GM23338 (cell line): Measurements from ENCODE around the gene ALDH1L2. TPM values are rescaled to one million over a fixed set of nuclear protein-coding genes. Genes with fewer than 3 reads are reported as not detected.

Experiments
- ATAC-seq: fragments of 200-7000 bp; cut with Tn5 transposase; 3 replicates; pipeline ENCODE4 v1.9.1; 2020
- DNase-seq: peaks from one replicate; pipeline ENCODE4 v3.0.0-alpha.2; 2015; ENCODE audit warnings: low spot score
- H2AFZ ChIP-seq: fragments of 200-600 bp; sonication (generic); 2 replicates; pipeline ENCODE4 v1.8.0; 2016; ENCODE audit warnings: antibody characterized with exemption, mild to moderate bottlenecking, moderate library complexity
- H3F3A ChIP-seq: fragments of 200-600 bp; sonication (generic); replicated peaks from 2 replicates; pipeline ENCODE4 v1.8.0; 2017; ENCODE audit warnings: antibody characterized with exemption, mixed run types, low read depth
- H3K27ac ChIP-seq: fragments of 200-600 bp; sonication (generic); 2 replicates; pipeline ENCODE4 v1.6.1; 2016; ENCODE audit warnings: low read depth
- H3K27me3 ChIP-seq: fragments of 200-600 bp; sonication (generic); 2 replicates; pipeline ENCODE4 v1.8.0; 2016; ENCODE audit warnings: mild to moderate bottlenecking, mixed run types, moderate library complexity; ENCODE audit not compliant: insufficient read depth
- H3K36me3 ChIP-seq: fragments of 200-600 bp; sonication (generic); 2 replicates; pipeline ENCODE4 v1.8.0; 2016; ENCODE audit warnings: mild to moderate bottlenecking; ENCODE audit not compliant: insufficient read depth
- H3K4me1 ChIP-seq: fragments of 200-600 bp; sonication (generic); 2 replicates; pipeline ENCODE4 v1.8.0; 2016; ENCODE audit warnings: mild to moderate bottlenecking, moderate library complexity; ENCODE audit not compliant: insufficient read depth
- H3K4me2 ChIP-seq: fragments of 200-600 bp; sonication (generic); 2 replicates; pipeline ENCODE4 v1.7.1; 2017; ENCODE audit warnings: mixed run types
- H3K4me3 ChIP-seq: fragments of 200-600 bp; sonication (generic); 2 replicates; pipeline ENCODE4 v1.6.1; 2016; ENCODE audit warnings: mixed run types
- H3K79me2 ChIP-seq: fragments of 200-600 bp; sonication (generic); replicated peaks from 2 replicates; pipeline ENCODE4 v1.8.0; 2017; ENCODE audit warnings: mild to moderate bottlenecking; ENCODE audit not compliant: insufficient read depth
- H3K9me2 ChIP-seq: fragments of 200-600 bp; sonication (generic); 2 replicates; pipeline ENCODE4 v1.8.0; 2017; ENCODE audit not compliant: insufficient read depth
- H4K20me1 ChIP-seq: fragments of 200-600 bp; sonication (generic); replicated peaks from 2 replicates; pipeline ENCODE4 v1.8.0; 2017; ENCODE audit warnings: mild to moderate bottlenecking; ENCODE audit not compliant: insufficient read depth
- H3K27ac Mint-ChIP-seq: 2 replicates; pipeline ENCODE4 v1.8.0; 2020; ENCODE audit warnings: inconsistent platforms, mild to moderate bottlenecking, moderate library complexity, mixed read lengths
- H3K27me3 Mint-ChIP-seq: 3 replicates; pipeline ENCODE4 v1.8.0; 2022; ENCODE audit warnings: low read depth, mild to moderate bottlenecking, moderate library complexity, mixed read lengths, inconsistent platforms; ENCODE audit not compliant: insufficient read depth, poor library complexity
- H3K36me3 Mint-ChIP-seq: 3 replicates; pipeline ENCODE4 v1.8.0; 2021; ENCODE audit warnings: low read depth, mild to moderate bottlenecking, inconsistent platforms, moderate library complexity, mixed read lengths
- H3K4me1 Mint-ChIP-seq: 3 replicates; pipeline ENCODE4 v1.8.0; 2020; ENCODE audit warnings: mild to moderate bottlenecking, inconsistent platforms, mixed read lengths
- H3K4me3 Mint-ChIP-seq: 3 replicates; pipeline ENCODE4 v1.8.0; 2021; ENCODE audit warnings: moderate library complexity, mild to moderate bottlenecking, inconsistent platforms, mixed read lengths
- H3K9me3 Mint-ChIP-seq: 3 replicates; pipeline ENCODE4 v1.8.0; 2020; ENCODE audit warnings: moderate library complexity, mild to moderate bottlenecking, inconsistent platforms, mixed read lengths
- CREB1 ChIP-seq: fragments of 250-450 bp; sonication (Bioruptor Pico); IDR thresholded peaks from 2 replicates; pipeline ENCODE4 v1.5.0; 2020; ENCODE audit warnings: low read depth, mild to moderate bottlenecking, moderate library complexity
- EZH2 ChIP-seq: fragments of 200-600 bp; sonication (generic); IDR thresholded peaks from one replicate; pipeline ENCODE4 v1.8.0; 2017; ENCODE audit warnings: antibody characterized with exemption, mild to moderate bottlenecking, low read depth; ENCODE audit not compliant: unreplicated experiment
- EZH2phosphoT487 ChIP-seq: fragments of 200-600 bp; sonication (generic); IDR thresholded peaks from one replicate; pipeline ENCODE4 v1.8.1; 2018; ENCODE audit warnings: antibody characterized with exemption; ENCODE audit not compliant: unreplicated experiment
- JUNB ChIP-seq: IDR thresholded peaks from one replicate; pipeline ENCODE4 v1.6.1; 2016; ENCODE audit warnings: antibody characterized with exemption; ENCODE audit not compliant: unreplicated experiment
- POLR2AphosphoS5 ChIP-seq: IDR thresholded peaks from 2 replicates; pipeline ENCODE4 v1.6.1; 2016; ENCODE audit warnings: antibody characterized with exemption, low read depth
- long read RNA-seq: library from polyadenylated mRNA; unstranded; transcript quantifications from one replicate; pipeline ENCODE4 v2.0.0, GENCODE V29; 2020; ENCODE audit not compliant: unreplicated experiment
- polyA plus RNA-seq: library from polyadenylated mRNA; unstranded; fragments of >200 nt; fragmentation: Nextera tagmentation; extraction: Ambion mirVana; gene quantifications from 2 replicates; pipeline ENCODE4 v1.2.1, GENCODE V29; 2016
- total RNA-seq: library from RNA; depleted of rRNA; stranded (reverse); fragments of >200 nt; shearing (Covaris generic); gene quantifications from 2 replicates; pipeline ENCODE4 v1.2.3, GENCODE V29; 2014; rRNA removed
- TF ChIP-seq, protein P1 (sequence below): IDR thresholded peaks from one replicate; pipeline ENCODE4 v1.6.1; 2018; ENCODE audit warnings: antibody characterized with exemption; ENCODE audit not compliant: unreplicated experiment
- TF ChIP-seq, protein P2 (sequence below), 2 experiments: fragments of 200-600 bp in 1 of 2; sonication (generic) in 1 of 2; conservative IDR thresholded peaks; 2 replicates each; pipeline versions ENCODE4 v1.5.1 to v1.6.1; 2016 to 2017; ENCODE audit warnings: antibody characterized with exemption in 2 of 2, low read depth in 2 of 2, mild to moderate bottlenecking in 2 of 2, moderate library complexity in 1 of 2

Gene ALDH1L2
- total RNA-seq: 3.9 and 9.1 TPM in 2 replicates
- polyA plus RNA-seq: 3.4 and 5.8 TPM in 2 replicates
- long read RNA-seq, partial matches to known transcripts: 6 of 17 reads
- long read RNA-seq, other reads (novel, unspliced or antisense): 11 of 17 reads

DNA sequence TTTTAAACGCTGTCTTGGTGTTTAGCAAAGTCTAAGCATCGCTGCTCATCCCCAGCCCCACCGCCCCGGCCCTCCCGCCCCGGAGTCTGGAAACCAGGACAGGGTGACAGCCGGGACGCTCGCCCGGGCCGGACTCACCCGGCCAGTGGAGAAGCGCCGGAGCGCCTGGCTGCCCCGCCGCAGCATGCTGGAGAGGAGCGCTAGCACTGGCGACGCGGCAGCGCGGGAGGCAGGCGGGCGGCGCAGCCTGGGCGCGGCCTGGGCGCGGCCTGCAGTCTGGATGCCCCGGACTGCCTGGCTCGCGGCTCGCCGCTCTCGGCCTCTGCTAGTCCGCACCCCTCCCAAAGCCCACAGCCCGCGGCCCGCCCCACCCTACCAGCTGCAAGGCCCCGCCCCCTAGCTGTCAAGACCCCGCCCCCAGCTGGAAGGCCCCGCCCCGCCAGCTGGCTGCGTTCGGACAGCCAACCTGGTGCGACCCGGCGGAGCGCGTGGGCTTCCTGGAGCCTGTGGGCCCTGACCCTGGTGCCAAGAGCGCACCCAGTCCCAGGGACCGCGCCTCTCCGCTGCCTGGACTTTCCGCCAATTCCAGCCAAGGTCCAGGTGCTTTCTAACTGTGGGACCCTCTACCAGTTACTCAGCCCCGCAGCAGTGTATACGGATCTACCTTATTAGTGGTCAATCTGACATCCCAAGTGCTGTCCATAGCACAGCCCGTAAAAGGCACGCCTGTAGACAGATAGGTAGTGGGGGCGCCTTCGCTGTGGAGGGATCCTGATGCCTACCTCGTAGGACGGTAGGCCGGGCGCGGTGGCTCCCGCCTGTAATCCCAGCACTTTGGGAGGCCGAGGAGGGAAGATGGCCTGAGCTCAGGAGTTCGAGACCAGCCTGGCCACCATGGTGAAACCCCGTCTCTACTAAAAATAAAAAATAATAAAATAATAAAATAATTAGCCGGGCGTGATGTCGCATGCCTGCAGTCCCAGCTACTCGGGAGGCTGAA is at the start of gene ALDH1L2:
Gene ALDH1L2 (minus strand): TSS at position 208 of the 1,000 bp plus-strand sequence. CDS start 22 bp downstream, at position 186.
- H3K27ac ChIP-seq: 0 out of 2 replicates have a peak within 1 kb of the TSS, but pooled peaks have one; percentile 50
- H3K9me2 ChIP-seq: no peaks in the 10 kb centered on the region
- Mint-ChIP-seq H3K27ac (peak within 1 kb of the TSS; percentile 93), H3K36me3 (no peaks in the 10 kb centered on the region; the same call in 2 of the 3 replicates), H3K27me3 (peaks cover 7% of the 10 kb centered on the region), H3K9me3 (peaks cover 4% of the 10 kb centered on the region; the same call in 1 of the 3 replicates), H3K4me1 (peaks cover 17% of the 10 kb centered on the region), H3K4me3 (peak within 1 kb of the TSS; percentile 87)
- H3K4me2 ChIP-seq: peak within 1 kb of the TSS; percentile 98
- DNase-seq: peak; percentile 91
- peaks cover 17% of the 10 kb centered on the region for H3K4me1 ChIP-seq
- peak within 1 kb of the TSS; percentile 83 for H3K4me3 ChIP-seq
- peaks cover 6% of the 10 kb centered on the region; the same call in 1 of the 2 replicates for H3K79me2 ChIP-seq
- no peaks in the 10 kb centered on the region for H3K36me3 ChIP-seq
- peak; percentile 97 for ATAC-seq
- no peaks in the 10 kb centered on the region for H4K20me1 ChIP-seq
- H2AFZ ChIP-seq: peak within 1 kb of the TSS; percentile 96
- TF ChIP-seq, protein P1, sequence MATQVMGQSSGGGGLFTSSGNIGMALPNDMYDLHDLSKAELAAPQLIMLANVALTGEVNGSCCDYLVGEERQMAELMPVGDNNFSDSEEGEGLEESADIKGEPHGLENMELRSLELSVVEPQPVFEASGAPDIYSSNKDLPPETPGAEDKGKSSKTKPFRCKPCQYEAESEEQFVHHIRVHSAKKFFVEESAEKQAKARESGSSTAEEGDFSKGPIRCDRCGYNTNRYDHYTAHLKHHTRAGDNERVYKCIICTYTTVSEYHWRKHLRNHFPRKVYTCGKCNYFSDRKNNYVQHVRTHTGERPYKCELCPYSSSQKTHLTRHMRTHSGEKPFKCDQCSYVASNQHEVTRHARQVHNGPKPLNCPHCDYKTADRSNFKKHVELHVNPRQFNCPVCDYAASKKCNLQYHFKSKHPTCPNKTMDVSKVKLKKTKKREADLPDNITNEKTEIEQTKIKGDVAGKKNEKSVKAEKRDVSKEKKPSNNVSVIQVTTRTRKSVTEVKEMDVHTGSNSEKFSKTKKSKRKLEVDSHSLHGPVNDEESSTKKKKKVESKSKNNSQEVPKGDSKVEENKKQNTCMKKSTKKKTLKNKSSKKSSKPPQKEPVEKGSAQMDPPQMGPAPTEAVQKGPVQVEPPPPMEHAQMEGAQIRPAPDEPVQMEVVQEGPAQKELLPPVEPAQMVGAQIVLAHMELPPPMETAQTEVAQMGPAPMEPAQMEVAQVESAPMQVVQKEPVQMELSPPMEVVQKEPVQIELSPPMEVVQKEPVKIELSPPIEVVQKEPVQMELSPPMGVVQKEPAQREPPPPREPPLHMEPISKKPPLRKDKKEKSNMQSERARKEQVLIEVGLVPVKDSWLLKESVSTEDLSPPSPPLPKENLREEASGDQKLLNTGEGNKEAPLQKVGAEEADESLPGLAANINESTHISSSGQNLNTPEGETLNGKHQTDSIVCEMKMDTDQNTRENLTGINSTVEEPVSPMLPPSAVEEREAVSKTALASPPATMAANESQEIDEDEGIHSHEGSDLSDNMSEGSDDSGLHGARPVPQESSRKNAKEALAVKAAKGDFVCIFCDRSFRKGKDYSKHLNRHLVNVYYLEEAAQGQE: no peak
- TF ChIP-seq CREB1: no peak
- no peak for TF ChIP-seq JUNB
- TF ChIP-seq EZH2: no peak
- TF ChIP-seq POLR2AphosphoS5: peak; percentile 72
- TF ChIP-seq, protein P2, sequence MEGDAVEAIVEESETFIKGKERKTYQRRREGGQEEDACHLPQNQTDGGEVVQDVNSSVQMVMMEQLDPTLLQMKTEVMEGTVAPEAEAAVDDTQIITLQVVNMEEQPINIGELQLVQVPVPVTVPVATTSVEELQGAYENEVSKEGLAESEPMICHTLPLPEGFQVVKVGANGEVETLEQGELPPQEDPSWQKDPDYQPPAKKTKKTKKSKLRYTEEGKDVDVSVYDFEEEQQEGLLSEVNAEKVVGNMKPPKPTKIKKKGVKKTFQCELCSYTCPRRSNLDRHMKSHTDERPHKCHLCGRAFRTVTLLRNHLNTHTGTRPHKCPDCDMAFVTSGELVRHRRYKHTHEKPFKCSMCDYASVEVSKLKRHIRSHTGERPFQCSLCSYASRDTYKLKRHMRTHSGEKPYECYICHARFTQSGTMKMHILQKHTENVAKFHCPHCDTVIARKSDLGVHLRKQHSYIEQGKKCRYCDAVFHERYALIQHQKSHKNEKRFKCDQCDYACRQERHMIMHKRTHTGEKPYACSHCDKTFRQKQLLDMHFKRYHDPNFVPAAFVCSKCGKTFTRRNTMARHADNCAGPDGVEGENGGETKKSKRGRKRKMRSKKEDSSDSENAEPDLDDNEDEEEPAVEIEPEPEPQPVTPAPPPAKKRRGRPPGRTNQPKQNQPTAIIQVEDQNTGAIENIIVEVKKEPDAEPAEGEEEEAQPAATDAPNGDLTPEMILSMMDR (conservative IDR thresholded peaks at IDR 0.05; ENCODE audit: low read depth in 2 of 2): no peak
- no peak for TF ChIP-seq EZH2phosphoT487
- no peaks in the 10 kb centered on the region for H3K27me3 ChIP-seq
- H3F3A ChIP-seq: peaks cover 5% of the 10 kb centered on the region; the same call in 1 of the 2 replicates
